Stomach smooth muscle (tissue), 2 donors: Measurements from ENCODE around the gene SPTB.

Experiments used
- H3K27ac ChIP-seq: one replicate; pipeline ENCODE4 v1.7.0; 2013; ENCODE audit warnings: mild to moderate bottlenecking, low read length, inconsistent platforms
- H3K27me3 ChIP-seq, 2 donors: one replicate each; pipeline ENCODE4 v1.7.0; 2013; ENCODE audit warnings: low read length in 2 of 2; ENCODE audit not compliant: insufficient read depth in 2 of 2, control insufficient read depth in 1 of 2
- H3K36me3 ChIP-seq, 2 donors: one replicate each; pipeline ENCODE4 v1.7.0; 2013; ENCODE audit warnings: low read length in 2 of 2; ENCODE audit not compliant: control insufficient read depth in 2 of 2, insufficient read depth in 2 of 2
- H3K4me1 ChIP-seq: one replicate; pipeline ENCODE4 v1.7.0; 2013; ENCODE audit warnings: low read length; ENCODE audit not compliant: control insufficient read depth, insufficient read depth
- H3K4me3 ChIP-seq, 2 donors: one replicate each; pipeline ENCODE4 v1.7.0; 2013; ENCODE audit warnings: low read length in 2 of 2
- H3K9ac ChIP-seq, 2 donors: one replicate each; pipeline ENCODE4 v1.7.0; 2013; ENCODE audit warnings: low read length in 2 of 2, mild to moderate bottlenecking in 1 of 2
- H3K9me3 ChIP-seq, 2 donors: one replicate each; pipeline ENCODE4 v1.7.0; 2013; ENCODE audit warnings: low read length in 2 of 2; ENCODE audit not compliant: control insufficient read depth in 2 of 2
- donor health status: healthy.
- donor health status: Pancreatic carcinoma.

SPTB gene

GRCh38 chr14:64867182-64867581, 12.5 kb downstream of the SPTB start:
- no peaks in the 10 kb centered on the region for H3K4me1 ChIP-seq
- no peaks in the 10 kb centered on the region for H3K36me3 ChIP-seq
- no peak overlapping the region for H3K4me3 ChIP-seq
- no peaks in the 10 kb centered on the region for H3K9me3 ChIP-seq
- no peak overlapping the region for H3K9ac ChIP-seq
- peaks cover 0 to 5% of the 10 kb centered on the region in 2 donors for H3K27me3 ChIP-seq
- H3K27ac ChIP-seq: no peak overlapping the region

GRCh38 chr14:64865992-64866391, 13.7 kb downstream of the SPTB start:
- Histone ChIP-seq H3K4me1 (no peaks in the 10 kb centered on the region), H3K27me3 (peaks cover 0 to 5% of the 10 kb centered on the region in 2 donors), H3K36me3 (no peaks in the 10 kb centered on the region), H3K9me3 (no peaks in the 10 kb centered on the region), H3K9ac (no peak overlapping the region), H3K4me3 (no peak overlapping the region), H3K27ac (no peak overlapping the region)

- H3K27me3 ChIP-seq: peaks cover 0 to 5% of the 10 kb centered on the region in 2 donors
- H3K4me1 ChIP-seq: no peaks in the 10 kb centered on the region
- H3K4me3 ChIP-seq: no peak overlapping the region
- H3K27ac ChIP-seq: no peak overlapping the region
- H3K36me3 ChIP-seq: no peaks in the 10 kb centered on the region
- H3K9ac ChIP-seq: no peak overlapping the region
- H3K9me3 ChIP-seq: no peaks in the 10 kb centered on the region
Measured at GRCh38 chr14:64865109-64865508, 14.6 kb downstream of the SPTB start.

- Histone ChIP-seq H3K36me3 (no peaks in the 10 kb centered on the region), H3K9me3 (no peaks in the 10 kb centered on the region), H3K4me3 (no peak overlapping the region), H3K4me1 (no peaks in the 10 kb centered on the region), H3K27me3 (peaks cover 0 to 5% of the 10 kb centered on the region in 2 donors), H3K9ac (no peak overlapping the region), H3K27ac (no peak overlapping the region)
Measured at GRCh38 chr14:64864258-64864657, 15.4 kb downstream of the SPTB start.

- H3K9ac ChIP-seq: no peak overlapping the region
- no peak overlapping the region for H3K4me3 ChIP-seq
- no peaks in the 10 kb centered on the region for H3K36me3 ChIP-seq
- no peaks in the 10 kb centered on the region for H3K4me1 ChIP-seq
- H3K27ac ChIP-seq: no peak overlapping the region
- H3K27me3 ChIP-seq: peaks cover 0 to 4% of the 10 kb centered on the region in 2 donors
- H3K9me3 ChIP-seq: no peaks in the 10 kb centered on the region
Measured at GRCh38 chr14:64861916-64862315, 17.8 kb downstream of the SPTB start.

GRCh38 chr14:64860039-64860438, 19.7 kb downstream of the SPTB start:
- Histone ChIP-seq H3K9me3 (no peaks in the 10 kb centered on the region), H3K4me3 (no peak overlapping the region), H3K9ac (no peak overlapping the region), H3K4me1 (no peaks in the 10 kb centered on the region), H3K36me3 (no peaks in the 10 kb centered on the region), H3K27ac (no peak overlapping the region), H3K27me3 (peaks cover 0 to 2% of the 10 kb centered on the region in 2 donors)

- Histone ChIP-seq H3K9ac (no peak overlapping the region), H3K4me1 (no peaks in the 10 kb centered on the region), H3K4me3 (no peak overlapping the region), H3K27me3 (peaks cover 0 to 3% of the 10 kb centered on the region in 2 donors), H3K36me3 (no peaks in the 10 kb centered on the region), H3K27ac (no peak overlapping the region), H3K9me3 (no peaks in the 10 kb centered on the region)
Measured at GRCh38 chr14:64857979-64858744, 21.5 kb downstream of the SPTB start.

- Histone ChIP-seq H3K27ac (no peak overlapping the region), H3K9me3 (no peaks in the 10 kb centered on the region), H3K9ac (no peak overlapping the region)
Measured at GRCh38 chr14:64856529-64857445, 22.9 kb downstream of the SPTB start.

GRCh38 chr14:64855721-64856528, 23.8 kb downstream of the SPTB start:
- no peaks in the 10 kb centered on the region for H3K4me1 ChIP-seq
- H3K27me3 ChIP-seq: peaks cover 0 to 3% of the 10 kb centered on the region in 2 donors
- H3K9me3 ChIP-seq: no peaks in the 10 kb centered on the region
- no peak overlapping the region for H3K4me3 ChIP-seq
- no peak overlapping the region for H3K27ac ChIP-seq
- no peak overlapping the region for H3K9ac ChIP-seq
- no peaks in the 10 kb centered on the region for H3K36me3 ChIP-seq

More at GRCh38 chr14:64856529-64857445, 22.9 kb downstream of the SPTB start:
- no peak overlapping the region for H3K4me3 ChIP-seq
- H3K4me1 ChIP-seq: no peaks in the 10 kb centered on the region
- no peaks in the 10 kb centered on the region for H3K36me3 ChIP-seq
- peaks cover 0 to 3% of the 10 kb centered on the region in 2 donors for H3K27me3 ChIP-seq

- Histone ChIP-seq H3K9me3 (no peaks in the 10 kb centered on the region), H3K9ac (no peak overlapping the region), H3K27ac (no peak overlapping the region), H3K36me3 (no peaks in the 10 kb centered on the region), H3K27me3 (peaks cover 0 to 7% of the 10 kb centered on the region in 2 donors), H3K4me1 (no peaks in the 10 kb centered on the region), H3K4me3 (no peak overlapping the region)
Measured at GRCh38 chr14:64850369-64851137, 29.2 kb downstream of the SPTB start.
